HG03558 (cell line): ENCODE results near the gene ZNF616.
"Not testable (repeated sequence)": the region's sequence is repeated elsewhere in the genome, so short reads cannot be mapped to it uniquely, and the experiment has no call there.

Experiments
- ATAC-seq: cut with Tn5 transposase; IDR thresholded peaks from one replicate; pipeline ENCODE4 v1.9.1; 2021; ENCODE audit warnings: moderate number of reproducible peaks; ENCODE audit not compliant: unreplicated experiment; ENCODE audit errors: extremely low read depth

Gene ZNF616

DNA sequence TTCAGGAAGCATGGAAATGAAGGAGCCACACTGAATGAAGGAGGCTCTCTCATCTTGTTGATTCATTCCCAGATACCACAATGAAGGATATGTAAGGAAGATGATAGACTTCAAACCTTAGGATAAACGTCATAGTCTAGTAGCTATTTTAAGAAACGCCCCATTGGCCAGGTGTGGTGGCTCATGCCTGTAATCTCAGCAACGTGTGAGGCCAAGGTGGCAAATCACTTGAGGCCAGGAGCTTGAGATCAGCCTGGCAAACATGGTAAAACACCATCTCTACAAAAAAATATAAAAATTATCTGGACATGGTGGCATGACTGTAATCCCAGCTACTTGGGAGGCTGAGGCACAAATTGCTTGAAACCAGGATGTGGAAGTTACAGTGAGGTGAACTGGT is 27.1 kb downstream of the ZNF616 start:
- no peak for ATAC-seq

DNA sequence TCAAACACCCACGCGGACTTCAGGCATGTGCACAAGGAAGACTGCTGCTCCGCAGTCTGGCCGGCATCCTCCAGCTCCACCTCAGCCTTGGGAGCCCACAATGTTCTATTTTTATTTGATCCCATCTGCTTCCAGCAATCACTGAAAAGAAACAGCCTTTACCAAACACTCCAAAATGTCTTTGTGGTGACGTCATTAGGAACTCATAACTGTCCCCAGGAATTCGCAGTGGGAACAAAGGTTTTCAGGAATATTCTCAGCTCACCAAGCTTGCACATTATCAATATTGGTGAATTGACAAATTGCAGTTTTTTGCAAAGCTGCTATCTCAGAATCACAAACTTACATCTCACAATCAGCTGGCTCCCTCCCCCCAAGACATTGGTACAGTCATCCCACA is 29.0 kb downstream of the ZNF616 start:
- no peak for ATAC-seq

- no peak for ATAC-seq
Observed at GRCh38 chr19:52102782-52103181, 37.0 kb downstream of the ZNF616 start.

- ATAC-seq = no peak
Observed at GRCh38 chr19:52101866-52102562, 37.7 kb downstream of the ZNF616 start.

DNA sequence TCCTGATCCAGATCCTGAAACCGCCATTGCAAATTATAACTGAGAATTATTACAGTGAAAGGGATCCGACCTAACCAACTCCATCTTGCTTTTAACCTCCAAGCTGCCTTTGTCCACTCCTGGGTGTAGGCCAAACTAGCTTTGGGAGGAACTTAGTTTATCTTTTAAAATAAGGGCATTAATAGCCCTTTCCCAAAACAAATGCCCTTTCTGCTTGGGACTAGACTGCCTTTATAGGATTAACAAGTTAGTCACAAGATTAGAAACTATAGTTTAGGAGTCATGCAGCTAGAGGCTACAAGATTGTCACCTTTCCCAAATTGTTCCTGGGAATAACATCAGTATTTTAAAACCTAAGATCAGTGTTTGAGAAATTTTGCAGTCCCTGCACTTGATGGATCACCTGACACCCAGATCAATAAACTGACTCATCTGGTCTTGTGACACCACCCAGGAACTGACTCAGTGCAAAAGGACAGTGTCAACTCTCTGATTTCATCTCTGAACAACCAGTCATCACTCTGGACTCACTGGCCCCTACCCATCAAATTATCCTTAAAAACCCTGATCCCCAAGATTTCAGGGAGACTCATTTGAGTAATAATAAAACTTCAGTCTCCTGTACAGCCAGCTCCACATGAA is 40.1 kb downstream of the ZNF616 start:
- no peak for ATAC-seq

GRCh38 chr19:52096416-52096815 is 43.3 kb downstream of the ZNF616 start:
- not testable (repeated sequence) for ATAC-seq

GRCh38 chr19:52095172-52096014 is 44.3 kb downstream of the ZNF616 start, which contains the start of gene ZNF841:
TSS of gene ZNF841 (minus strand) at chr19:52095765. CDS start at chr19:52084801, 10,964 bp downstream.
- ATAC-seq = no peak

GRCh38 chr19:52094526-52095130 is 45.1 kb downstream of the ZNF616 start:
- ATAC-seq = no peak

- no peak for ATAC-seq
Observed at GRCh38 chr19:52086481-52086880, 53.3 kb downstream of the ZNF616 start.

DNA sequence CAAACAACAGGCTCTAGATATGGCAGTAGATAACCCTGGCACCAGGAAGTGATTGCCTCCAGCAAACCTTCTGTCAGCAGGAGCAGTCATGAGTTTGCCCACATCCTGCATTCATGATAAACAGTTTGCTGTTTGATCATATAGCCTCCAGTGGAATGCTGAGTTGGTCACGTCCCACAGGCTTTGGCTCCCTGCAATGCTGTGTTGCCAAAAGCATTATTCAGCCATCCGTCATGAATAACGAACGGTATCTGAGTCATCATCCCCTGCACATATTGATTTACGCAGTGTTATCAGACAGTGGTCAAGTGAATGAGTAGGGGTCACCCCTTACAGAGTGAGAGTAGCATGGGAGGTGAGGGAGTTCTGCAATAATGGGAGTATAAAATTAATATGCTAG is 69.2 kb downstream of the ZNF616 start:
- no peak for ATAC-seq

- ATAC-seq = no peak
Observed at GRCh38 chr19:52069653-52070052, 70.1 kb downstream of the ZNF616 start.

DNA sequence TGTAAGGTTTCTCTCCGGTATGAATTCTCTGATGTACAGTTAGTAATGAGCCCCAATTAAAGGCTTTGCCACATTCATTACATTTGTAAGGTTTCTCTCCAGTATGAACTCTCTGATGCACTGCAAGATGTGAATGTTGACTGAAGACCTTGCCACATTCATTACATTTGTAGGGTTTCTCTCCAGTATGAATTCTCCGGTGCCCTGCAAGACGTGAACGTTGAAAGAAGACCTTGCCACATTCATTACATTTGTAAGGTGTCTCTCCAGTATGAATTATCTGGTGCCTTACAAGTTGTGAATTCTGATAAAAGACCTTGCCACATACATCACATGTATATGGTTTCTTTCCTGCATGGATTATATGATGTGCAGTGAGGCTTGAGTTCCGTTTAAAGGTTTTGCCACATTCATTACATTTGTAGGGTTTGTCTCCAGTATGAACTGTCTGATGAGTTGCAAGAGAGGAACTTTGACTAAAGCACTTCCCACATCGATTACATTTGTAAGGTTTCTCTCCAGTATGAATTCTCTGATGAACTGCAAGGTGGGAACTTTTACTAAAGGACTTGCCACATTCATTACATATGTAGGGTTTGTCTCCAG is 73.4 kb downstream of the ZNF616 start:
- no peak for ATAC-seq

DNA sequence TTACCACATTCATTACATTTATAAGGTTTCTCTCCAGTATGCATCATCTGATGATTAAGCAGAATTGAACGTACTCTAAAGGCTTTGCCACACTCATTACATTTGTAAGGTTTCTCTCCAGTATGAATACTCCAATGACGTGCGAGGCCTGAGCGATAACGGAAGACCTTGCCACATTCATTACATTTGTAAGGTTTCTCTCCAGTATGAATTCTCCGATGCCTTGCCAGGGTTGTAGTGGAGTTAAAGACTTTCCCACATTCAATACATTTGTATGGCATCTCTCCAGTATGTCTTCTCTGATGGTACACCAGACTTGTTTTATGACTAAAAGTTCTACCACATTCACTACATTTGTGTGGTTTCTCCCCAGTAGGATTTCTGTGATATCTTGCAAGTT is 74.3 kb downstream of the ZNF616 start:
- no peak for ATAC-seq
